HK-2 (cell line): Measurements from ENCODE around the gene ANKRD12.

Experiments
- DNase-seq: peaks from one replicate; pipeline ENCODE4 v3.0.0-alpha.2; 2018; ENCODE audit not compliant: unreplicated experiment

Gene ANKRD12

DNA sequence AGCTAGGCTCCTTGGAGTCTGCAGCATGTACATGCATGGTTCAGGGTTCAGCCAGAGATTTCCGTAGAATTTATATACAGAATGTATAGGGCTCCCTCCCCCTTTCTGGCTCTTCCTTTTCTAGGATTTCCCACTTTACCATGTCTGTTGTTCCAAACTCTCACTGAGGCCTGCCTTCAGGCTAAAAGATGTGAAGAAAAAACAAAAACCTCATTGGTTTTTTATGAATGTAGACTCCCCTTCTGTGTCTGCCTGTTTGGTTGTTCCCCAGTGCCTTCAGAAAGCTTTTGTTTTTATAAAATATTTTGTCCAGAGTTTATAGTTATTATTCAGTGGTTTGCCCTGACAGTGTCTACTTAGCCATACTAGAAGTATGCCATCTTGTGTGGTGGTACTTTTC is 30.5 kb upstream of the ANKRD12 start:
- DNase-seq: no peak

GRCh38 chr18:9106800-9107584 is 29.6 kb upstream of the ANKRD12 start:
- no peak for DNase-seq

- no peak for DNase-seq
Observed at GRCh38 chr18:9108911-9109310, 27.7 kb upstream of the ANKRD12 start.

GRCh38 chr18:9109523-9109922 is 27.1 kb upstream of the ANKRD12 start:
- no peak for DNase-seq

DNA sequence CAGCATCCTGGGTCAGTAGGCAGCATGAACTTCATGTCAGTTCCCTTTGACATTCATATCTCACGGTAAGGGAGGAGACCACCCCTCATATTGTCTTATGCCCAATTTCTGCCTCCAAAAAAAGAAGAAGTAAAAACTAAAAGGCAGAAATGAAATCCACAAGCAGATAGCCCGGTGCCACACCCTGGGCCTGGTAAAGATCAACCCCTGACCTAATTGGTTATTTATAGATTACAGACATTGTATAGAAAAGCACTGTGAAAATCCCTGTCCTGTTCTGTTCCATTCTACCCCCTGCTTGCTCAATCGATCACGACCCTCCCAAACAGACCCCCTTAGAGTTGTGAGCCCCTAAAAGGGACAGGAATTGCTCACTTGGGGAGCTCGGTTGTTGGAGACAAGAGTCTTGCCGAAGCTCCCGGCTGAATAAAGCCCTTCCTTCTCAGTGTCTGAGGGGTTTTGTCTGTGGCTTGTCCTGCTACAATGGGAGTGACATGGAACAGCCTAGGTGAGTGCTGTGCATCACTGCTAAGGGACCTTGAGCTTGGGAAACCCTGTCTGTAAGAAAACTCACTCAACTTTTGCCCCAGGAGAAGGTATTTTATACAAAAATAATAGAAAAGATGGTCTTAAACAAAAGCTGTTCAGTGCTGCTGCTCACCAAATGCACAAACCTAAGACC is 23.0 kb upstream of the ANKRD12 start:
- no peak for DNase-seq

- no peak for DNase-seq
Observed at GRCh38 chr18:9115984-9116383, 20.6 kb upstream of the ANKRD12 start.

DNA sequence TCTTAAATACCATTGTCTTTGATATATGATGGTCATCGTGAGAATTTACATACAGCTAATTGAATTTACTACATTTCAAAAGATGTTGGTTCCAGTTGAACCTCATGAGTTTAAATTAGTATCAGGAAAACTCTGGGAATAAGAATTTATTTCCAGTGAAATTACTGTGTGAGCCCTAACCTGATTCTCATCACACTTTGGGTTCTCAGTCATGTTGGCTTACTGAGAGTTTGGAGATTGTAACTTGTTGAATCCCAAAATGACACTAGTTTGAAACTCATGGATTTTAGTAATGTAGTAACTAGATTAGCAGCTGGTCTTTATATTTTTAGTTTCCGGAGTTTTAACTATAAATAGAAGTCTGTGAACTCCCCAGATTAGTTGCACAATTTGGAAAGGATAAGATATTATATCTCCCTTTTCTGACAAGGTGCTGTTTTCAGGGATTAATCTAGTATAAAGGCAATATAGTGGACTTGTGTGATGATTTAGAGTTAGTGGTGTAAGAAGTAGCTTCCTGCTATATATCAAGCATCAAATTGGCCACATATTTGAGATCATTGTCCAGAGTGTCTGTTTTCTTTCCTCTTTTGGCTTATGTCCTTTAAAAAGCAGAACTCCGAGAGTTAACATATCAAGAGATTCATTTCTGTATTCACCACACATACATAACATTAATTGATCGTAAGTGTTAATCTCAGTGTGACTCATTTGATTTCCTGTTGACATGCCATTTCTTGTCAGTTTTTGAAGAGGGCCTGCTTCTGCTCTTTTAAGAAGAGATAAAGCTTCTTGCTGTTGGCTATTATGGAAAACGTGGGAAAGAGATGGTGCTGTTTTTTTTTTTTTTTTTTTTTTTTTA is 18.4 kb upstream of the ANKRD12 start:
- DNase-seq: no peak

DNA sequence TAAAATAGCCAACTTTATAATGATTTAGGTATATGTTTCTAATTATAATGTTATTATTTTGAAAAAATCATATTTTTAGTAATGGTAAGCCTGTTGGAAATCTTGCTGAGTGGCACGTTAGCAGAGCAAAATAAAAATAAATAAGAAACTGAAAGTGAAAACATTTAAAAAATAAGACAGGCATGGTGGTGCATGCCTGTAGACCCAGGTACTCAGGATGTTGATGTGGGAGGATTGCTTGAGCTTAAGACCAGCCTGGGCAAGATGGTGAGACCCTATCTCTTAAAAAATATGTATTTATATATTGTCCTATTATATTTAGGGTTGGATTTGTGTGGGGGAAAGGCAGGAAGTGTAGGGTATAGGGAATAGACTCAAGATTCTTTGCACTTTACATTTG is 15.8 kb upstream of the ANKRD12 start:
- DNase-seq: no peak

- DNase-seq: no peak
Observed at GRCh38 chr18:9123520-9123919, 13.1 kb upstream of the ANKRD12 start.

GRCh38 chr18:9124824-9125223 is 11.8 kb upstream of the ANKRD12 start:
- DNase-seq: no peak

DNA sequence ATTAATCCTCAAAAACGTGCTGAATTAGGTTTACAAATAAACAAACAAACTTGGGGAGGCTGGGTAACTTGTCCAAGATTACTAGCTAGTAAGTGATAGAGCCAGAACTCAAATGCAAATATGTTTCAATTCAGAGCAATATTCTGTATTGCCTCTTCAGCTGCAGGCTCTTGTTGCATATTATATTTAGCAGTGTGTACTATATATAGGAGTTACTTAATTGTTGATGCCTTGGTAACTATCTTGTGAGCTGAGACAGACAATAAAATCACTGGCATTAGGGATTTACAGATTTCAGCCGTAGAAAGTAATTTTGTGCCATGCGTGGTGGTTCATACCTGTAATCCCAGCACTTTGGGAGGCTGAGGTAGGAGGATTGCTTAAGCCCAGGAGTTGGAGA is 10.2 kb upstream of the ANKRD12 start:
- DNase-seq: no peak

DNA sequence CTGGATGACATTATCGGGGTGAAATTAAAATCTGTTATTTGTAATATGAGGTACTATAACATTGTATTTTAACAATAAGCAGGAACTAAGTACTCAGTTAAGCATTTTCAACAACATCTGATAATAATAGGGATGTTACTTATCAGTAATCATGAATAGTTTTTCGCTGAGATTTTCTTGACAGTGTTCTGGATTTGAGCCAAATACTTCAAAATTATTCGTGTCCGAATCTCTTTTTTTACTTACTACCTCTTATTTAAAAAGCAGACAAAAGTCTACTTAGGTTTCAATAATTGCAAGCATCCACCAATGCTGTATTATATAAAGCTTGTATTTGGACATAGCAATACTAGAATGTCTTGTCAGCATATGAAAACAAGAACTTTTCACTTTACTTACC is 6.4 kb upstream of the ANKRD12 start:
- DNase-seq: no peak

DNA sequence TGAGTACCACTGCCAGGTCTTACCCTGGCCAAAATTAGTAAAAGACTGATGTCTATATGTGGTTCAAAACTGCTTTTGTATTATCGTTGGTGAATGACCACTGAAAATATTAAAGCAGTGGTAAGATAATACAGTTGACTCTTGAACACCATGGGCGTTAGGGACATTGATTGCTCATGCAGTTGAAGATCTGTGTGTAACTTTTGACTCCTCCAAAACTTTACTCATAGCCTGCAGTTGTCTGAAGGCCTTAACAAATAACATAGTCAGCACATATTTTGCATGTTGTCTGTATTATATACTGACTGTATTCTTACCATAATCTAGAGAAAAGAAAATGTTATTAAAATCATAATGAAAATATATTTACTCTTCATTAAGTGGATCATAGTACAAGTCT is 5.8 kb upstream of the ANKRD12 start:
- DNase-seq: no peak

GRCh38 chr18:9132628-9133027 is 4.0 kb upstream of the ANKRD12 start:
- DNase-seq: no peak

DNA sequence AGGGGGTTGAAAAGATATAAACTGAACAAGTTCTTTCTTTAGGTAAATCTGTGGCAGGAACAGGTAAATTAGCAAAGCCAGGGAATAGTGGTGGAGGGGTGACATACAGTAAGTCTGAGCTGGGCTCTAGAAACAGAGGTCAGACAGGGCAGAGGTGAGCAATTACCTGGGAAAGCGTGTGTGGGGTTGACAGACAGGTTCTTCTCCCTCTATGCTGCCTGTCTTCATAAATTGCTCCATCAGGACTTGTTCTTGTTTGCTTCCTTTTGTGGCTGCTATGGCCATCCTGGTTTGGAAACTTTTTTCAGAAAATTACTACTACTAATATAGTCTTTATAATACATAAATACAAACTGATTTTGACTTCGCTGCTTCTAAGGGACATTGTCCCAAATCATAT is 3.4 kb upstream of the ANKRD12 start:
- DNase-seq: no peak

- no peak for DNase-seq
Observed at GRCh38 chr18:9135081-9135911, 1.3 kb upstream of the ANKRD12 start.

- DNase-seq: no peak
Observed at GRCh38 chr18:9135912-9136314, 668 bp upstream of the ANKRD12 start.

DNA sequence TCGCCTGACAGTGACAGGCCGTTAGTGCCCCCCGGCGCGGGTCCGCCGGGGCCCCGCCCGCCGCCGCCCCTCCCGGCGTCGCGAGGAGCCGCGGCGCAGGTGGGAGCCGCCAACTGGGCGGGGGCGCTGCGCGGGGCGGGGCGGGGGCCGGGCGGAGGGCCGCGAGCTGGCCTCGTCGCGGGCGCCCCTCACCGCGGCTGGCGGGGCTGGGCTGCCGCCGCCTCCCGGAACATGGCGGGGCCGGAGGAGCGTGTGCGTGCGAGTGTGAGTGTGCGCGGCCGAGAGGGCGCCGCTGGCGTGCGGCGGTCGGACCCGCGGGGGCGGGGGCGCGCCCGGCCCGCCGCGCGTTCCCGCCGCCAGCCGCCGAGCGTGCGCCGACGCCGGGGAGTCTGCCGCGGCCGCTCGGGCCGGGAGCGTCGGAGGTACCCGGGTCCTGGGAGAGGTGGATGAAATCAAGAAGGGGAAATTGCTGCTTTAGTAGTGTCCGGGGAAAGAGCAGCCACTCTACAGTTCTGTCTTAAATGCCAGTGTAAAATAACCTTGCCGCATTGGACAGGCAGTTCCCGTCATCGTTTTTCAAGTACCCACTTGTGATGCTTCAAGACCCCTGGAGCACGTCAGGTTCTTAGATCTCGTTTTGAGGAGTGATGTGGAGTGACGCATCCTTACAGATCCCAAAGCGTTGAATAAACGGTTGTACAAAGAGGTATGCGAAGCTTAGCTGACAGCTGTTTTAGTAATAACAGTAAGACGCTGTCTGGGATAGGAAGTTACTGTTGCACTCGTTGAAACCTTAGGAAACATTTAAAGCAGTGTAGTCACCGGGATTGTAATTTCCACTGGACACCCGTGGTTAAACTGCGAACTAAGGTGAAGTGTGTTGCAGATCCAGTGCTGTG is 836 bp downstream of the ANKRD12 start:
- DNase-seq: peak; percentile 47

- DNase-seq: no peak
Observed at GRCh38 chr18:9139400-9140039, 2.9 kb downstream of the ANKRD12 start.

- DNase-seq: no peak
Observed at GRCh38 chr18:9140381-9140780, 3.8 kb downstream of the ANKRD12 start.
